HFFc6 (cell line): ENCODE results near the gene ROBO1. TPM values are rescaled to one million over a fixed set of nuclear protein-coding genes. Genes with fewer than 3 reads are reported as not detected.

Experiments used
- DNase-seq: peaks from one replicate; pipeline ENCODE4 v3.0.0-alpha.2; 2018
- H3K27ac Mint-ChIP-seq: 2 replicates; pipeline ENCODE4 v1.8.0; 2020; ENCODE audit warnings: mild to moderate bottlenecking, mixed read lengths
- H3K27me3 Mint-ChIP-seq: 2 replicates; pipeline ENCODE4 v1.8.0; 2021; ENCODE audit warnings: mild to moderate bottlenecking, moderate library complexity, mixed read lengths; ENCODE audit not compliant: insufficient read depth
- H3K36me3 Mint-ChIP-seq: 2 replicates; pipeline ENCODE4 v1.8.0; 2021; ENCODE audit warnings: low read depth, mixed read lengths
- H3K4me1 Mint-ChIP-seq: 2 replicates; pipeline ENCODE4 v1.8.0; 2020; ENCODE audit warnings: low read depth, mixed read lengths
- H3K4me3 Mint-ChIP-seq: 2 replicates; pipeline ENCODE4 v1.8.0; 2020; ENCODE audit warnings: mild to moderate bottlenecking, moderate library complexity, mixed read lengths
- H3K9me3 Mint-ChIP-seq: 2 replicates; pipeline ENCODE4 v1.8.0; 2020; ENCODE audit warnings: mild to moderate bottlenecking, mixed read lengths
- CTCF ChIP-seq: fragments of 200-600 bp; sonication (generic); IDR thresholded peaks from 2 replicates; pipeline ENCODE4 v1.5.0; 2021; ENCODE audit warnings: antibody characterized with exemption, mild to moderate bottlenecking
- total RNA-seq, 6 experiments: library from RNA; stranded (reverse); fragmentation: NEBNext Ultra II Directional; extraction: Animal tissue kit (Norgen Biotek cat#: 25700); gene quantifications; 2 replicates in 1 of 6; 3 replicates in 5 of 6; pipeline ENCODE4 v1.2.3, GENCODE V29; 2021

ROBO1 gene
- total RNA-seq, 6 experiments from 2014 or later, result 38.7 to 51.3 (median 41.7) TPM

- Mint-ChIP-seq H3K27me3 (no peaks in the 10 kb centered on the region), H3K27ac (no peak overlapping the region), H3K4me3 (no peak overlapping the region), H3K36me3 (no peaks in the 10 kb centered on the region), H3K4me1 (peaks cover 38% of the 10 kb centered on the region), H3K9me3 (no peaks in the 10 kb centered on the region)
- no peak for DNase-seq
- no peak for TF ChIP-seq CTCF
These were observed 597.8 kb downstream of the ROBO1 start for GRCh38 chr3:79170021-79170420.

- peaks cover 47% of the 10 kb centered on the region for H3K4me1 Mint-ChIP-seq
- H3K27me3 Mint-ChIP-seq, result no peaks in the 10 kb centered on the region
- DNase-seq, result peak; percentile 90
- peak overlapping the region; percentile 80 for H3K27ac Mint-ChIP-seq
- no peaks in the 10 kb centered on the region for H3K9me3 Mint-ChIP-seq
- TF ChIP-seq CTCF, result no peak
- H3K4me3 Mint-ChIP-seq, result peak overlapping the region; percentile 60
- H3K36me3 Mint-ChIP-seq, result no peaks in the 10 kb centered on the region
These were observed 600.0 kb downstream of the ROBO1 start for GRCh38 chr3:79167651-79168416.

- no peak for TF ChIP-seq CTCF
- Mint-ChIP-seq H3K27ac (no peak overlapping the region), H3K4me1 (peaks cover 35% of the 10 kb centered on the region), H3K4me3 (no peak overlapping the region), H3K9me3 (no peaks in the 10 kb centered on the region), H3K27me3 (no peaks in the 10 kb centered on the region), H3K36me3 (no peaks in the 10 kb centered on the region)
- no peak for DNase-seq
These were observed 605.1 kb downstream of the ROBO1 start for GRCh38 chr3:79162653-79163052.

GRCh38 chr3:79161941-79162340, 605.9 kb downstream of the ROBO1 start:
- Mint-ChIP-seq H3K4me3 (peak overlapping the region; percentile 30; the same call in 1 of the 2 replicates), H3K36me3 (no peaks in the 10 kb centered on the region), H3K9me3 (no peaks in the 10 kb centered on the region), H3K27ac (no peak overlapping the region), H3K27me3 (no peaks in the 10 kb centered on the region), H3K4me1 (peaks cover 28% of the 10 kb centered on the region)
- DNase-seq, result peak; percentile 14
- TF ChIP-seq CTCF, result no peak

GRCh38 chr3:79160421-79160820, 607.4 kb downstream of the ROBO1 start:
- Mint-ChIP-seq H3K36me3 (no peaks in the 10 kb centered on the region), H3K4me1 (peaks cover 24% of the 10 kb centered on the region), H3K27ac (no peak overlapping the region), H3K4me3 (no peak overlapping the region), H3K27me3 (no peaks in the 10 kb centered on the region; the same call in 1 of the 2 replicates), H3K9me3 (no peaks in the 10 kb centered on the region)
- no peak for TF ChIP-seq CTCF
- DNase-seq, result no peak
